Gastrocnemius medialis (tissue), 4 donors: ENCODE results near the gene SRR.

Experiments used
- POLR2A ChIP-seq, 2 donors: fragments of 450-650 bp; IDR thresholded peaks; one replicate each; pipeline ENCODE4 v1.6.1; 2017; ENCODE audit warnings: antibody characterized with exemption in 2 of 2, mild to moderate bottlenecking in 2 of 2, moderate library complexity in 2 of 2
- TF ChIP-seq, protein P1 (sequence below), 5 experiments: fragments of 450-650 bp in 3 of 5; fragments of 200-600 bp in 2 of 5; sonication (generic) in 2 of 5; IDR thresholded peaks in 4 of 5; conservative IDR thresholded peaks in 1 of 5; 1 replicate in 4 of 5; 2 replicates in 1 of 5; pipeline ENCODE4 v1.5.1; 2016 to 2019; ENCODE audit warnings: antibody characterized with exemption in 5 of 5, mild to moderate bottlenecking in 3 of 5, moderate library complexity in 3 of 5

DNA sequence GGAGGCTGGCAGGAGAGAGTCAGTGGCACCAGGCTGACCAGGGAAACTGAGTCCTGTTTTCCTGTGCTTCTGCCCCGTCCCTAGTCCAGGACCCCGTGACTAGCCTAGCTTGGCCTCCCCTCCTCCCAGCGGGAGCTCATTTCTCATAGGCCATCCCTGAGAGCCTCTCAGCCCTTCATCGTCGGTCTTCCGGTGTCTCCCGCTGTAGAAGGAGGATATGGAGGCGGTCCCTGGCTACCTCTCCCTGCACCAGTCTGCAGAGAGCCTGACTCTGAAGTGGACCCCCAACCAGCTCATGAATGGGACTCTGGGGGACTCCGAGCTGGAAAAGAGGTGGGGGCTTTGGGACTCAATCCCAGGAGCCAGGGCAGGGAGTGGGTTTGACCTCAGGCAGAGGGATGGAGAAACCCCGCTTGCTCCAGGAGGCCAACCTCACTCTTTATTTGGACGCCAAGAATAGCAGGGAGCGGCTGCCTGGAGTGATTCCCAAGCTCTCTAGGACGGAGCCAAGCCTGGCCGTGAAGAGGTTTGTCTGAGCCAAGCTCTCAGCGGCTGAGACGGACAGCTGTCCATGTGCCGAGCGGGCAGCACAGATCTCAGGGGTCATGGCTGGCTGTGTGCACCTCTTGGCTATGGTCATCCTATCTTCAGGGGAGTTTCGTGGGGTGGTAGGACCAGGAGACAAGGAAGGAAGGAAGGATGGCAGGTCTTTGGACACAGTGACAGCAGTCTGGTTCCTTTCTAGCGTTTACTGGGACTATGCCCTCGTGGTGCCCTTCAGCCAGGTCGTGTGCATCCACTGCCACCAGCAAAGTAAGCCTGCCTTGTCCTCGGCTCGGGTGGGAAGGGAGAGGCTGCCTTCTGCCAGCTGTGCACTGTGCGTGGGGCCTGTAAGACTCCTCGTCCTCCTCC is 60.4 kb downstream of the SRR start:
- TF ChIP-seq, protein P1, sequence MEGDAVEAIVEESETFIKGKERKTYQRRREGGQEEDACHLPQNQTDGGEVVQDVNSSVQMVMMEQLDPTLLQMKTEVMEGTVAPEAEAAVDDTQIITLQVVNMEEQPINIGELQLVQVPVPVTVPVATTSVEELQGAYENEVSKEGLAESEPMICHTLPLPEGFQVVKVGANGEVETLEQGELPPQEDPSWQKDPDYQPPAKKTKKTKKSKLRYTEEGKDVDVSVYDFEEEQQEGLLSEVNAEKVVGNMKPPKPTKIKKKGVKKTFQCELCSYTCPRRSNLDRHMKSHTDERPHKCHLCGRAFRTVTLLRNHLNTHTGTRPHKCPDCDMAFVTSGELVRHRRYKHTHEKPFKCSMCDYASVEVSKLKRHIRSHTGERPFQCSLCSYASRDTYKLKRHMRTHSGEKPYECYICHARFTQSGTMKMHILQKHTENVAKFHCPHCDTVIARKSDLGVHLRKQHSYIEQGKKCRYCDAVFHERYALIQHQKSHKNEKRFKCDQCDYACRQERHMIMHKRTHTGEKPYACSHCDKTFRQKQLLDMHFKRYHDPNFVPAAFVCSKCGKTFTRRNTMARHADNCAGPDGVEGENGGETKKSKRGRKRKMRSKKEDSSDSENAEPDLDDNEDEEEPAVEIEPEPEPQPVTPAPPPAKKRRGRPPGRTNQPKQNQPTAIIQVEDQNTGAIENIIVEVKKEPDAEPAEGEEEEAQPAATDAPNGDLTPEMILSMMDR (IDR thresholded peaks at IDR 0.05 in 4 of 5, conservative IDR thresholded peaks at IDR 0.05 in 1 of 5): no peak
- no peak for TF ChIP-seq POLR2A (IDR thresholded peaks at IDR 0.05)
